CD14-positive monocyte (primary cell): ENCODE measurements around the gene RERE. TPM values are rescaled to one million over a fixed set of nuclear protein-coding genes. Genes with fewer than 3 reads are reported as not detected.

Experiments
- DNase-seq, 3 donors: peaks; one replicate each; pipeline ENCODE4 v3.0.0-alpha.2; 2011 to 2022
- H2AFZ ChIP-seq: 2 replicates; pipeline ENCODE4 v1.6.0; 2012; ENCODE audit warnings: mild to moderate bottlenecking, low read depth, low read length, inconsistent platforms; ENCODE audit not compliant: insufficient read depth, poor library complexity, severe bottlenecking
- H3K27ac ChIP-seq, 2 donors: 1 replicate in 1 of 2; 2 replicates in 1 of 2; pipeline ENCODE4 v1.5.1; 2012 to 2013; ENCODE audit warnings: low read length in 2 of 2, control low read depth in 1 of 2, inconsistent platforms in 1 of 2, low read depth in 1 of 2, mild to moderate bottlenecking in 1 of 2
- H3K27me3 ChIP-seq, 2 donors: one replicate each; pipeline versions ENCODE4 v1.6.0 to v1.6.1; 2011 to 2013; ENCODE audit warnings: low read length in 2 of 2; ENCODE audit not compliant: control insufficient read depth in 2 of 2, insufficient read depth in 2 of 2
- H3K36me3 ChIP-seq, 2 donors: replicated peaks in 1 of 2; 1 replicate in 1 of 2; 2 replicates in 1 of 2; pipeline versions ENCODE4 v1.5.1 to v1.6.1; 2012 to 2013; ENCODE audit warnings: low read length in 2 of 2, control low read depth in 1 of 2, inconsistent platforms in 1 of 2, mild to moderate bottlenecking in 1 of 2; ENCODE audit not compliant: insufficient read depth in 2 of 2, control insufficient read depth in 1 of 2
- H3K4me1 ChIP-seq, 2 donors: 1 replicate in 1 of 2; 2 replicates in 1 of 2; pipeline versions ENCODE4 v1.5.1 to v1.6.1; 2012 to 2013; ENCODE audit warnings: low read length in 2 of 2, control low read depth in 1 of 2, inconsistent platforms in 1 of 2, mild to moderate bottlenecking in 1 of 2, moderate library complexity in 1 of 2; ENCODE audit not compliant: insufficient read depth in 2 of 2, control insufficient read depth in 1 of 2
- H3K4me2 ChIP-seq: replicated peaks from 2 replicates; pipeline ENCODE3; 2012; ENCODE audit warnings: low read length, moderate library complexity, mild to moderate bottlenecking; ENCODE audit not compliant: poor library complexity, severe bottlenecking; ENCODE audit errors: extremely low read depth
- H3K4me3 ChIP-seq, 3 experiments: fragments of 200-600 bp in 1 of 3; sonication (generic) in 1 of 3; replicated peaks in 1 of 3; 1 replicate in 2 of 3; 2 replicates in 1 of 3; pipeline ENCODE4 v1.5.1; 2011 to 2013; ENCODE audit warnings: low read length in 3 of 3, mild to moderate bottlenecking in 3 of 3, control low read depth in 2 of 3, low read depth in 2 of 3, inconsistent platforms in 1 of 3, moderate library complexity in 1 of 3
- H3K79me2 ChIP-seq: 2 replicates; pipeline ENCODE4 v1.6.0; 2012; ENCODE audit warnings: mild to moderate bottlenecking, control low read depth, inconsistent platforms, low read length, moderate library complexity; ENCODE audit not compliant: insufficient read depth
- H3K9ac ChIP-seq: 2 replicates; pipeline ENCODE4 v1.6.0; 2017; ENCODE audit warnings: low read length, mild to moderate bottlenecking; ENCODE audit not compliant: insufficient read depth, poor library complexity, severe bottlenecking
- H3K9me3 ChIP-seq, 2 donors: replicated peaks in 1 of 2; 1 replicate in 1 of 2; 2 replicates in 1 of 2; pipeline versions ENCODE4 v1.5.1 to v1.6.1; 2012 to 2013; ENCODE audit warnings: low read length in 2 of 2, control low read depth in 1 of 2; ENCODE audit not compliant: control insufficient read depth in 1 of 2, insufficient read depth in 1 of 2
- H4K20me1 ChIP-seq: 2 replicates; pipeline ENCODE4 v1.6.0; 2012; ENCODE audit warnings: mild to moderate bottlenecking, low read length, control low read depth, moderate library complexity; ENCODE audit not compliant: insufficient read depth
- H3K27ac Mint-ChIP-seq, 7 donors: one replicate each; pipeline ENCODE4 v1.8.0; 2020; ENCODE audit warnings: mild to moderate bottlenecking in 7 of 7, mixed read lengths in 7 of 7, moderate library complexity in 6 of 7, inconsistent platforms in 2 of 7
- H3K27me3 Mint-ChIP-seq, 3 donors: one replicate each; pipeline ENCODE4 v1.8.0; 2021 to 2022; ENCODE audit warnings: low read depth in 3 of 3, mild to moderate bottlenecking in 3 of 3, mixed read lengths in 3 of 3, moderate library complexity in 3 of 3, inconsistent platforms in 1 of 3
- H3K36me3 Mint-ChIP-seq, 2 donors: one replicate each; pipeline ENCODE4 v1.8.0; 2020; ENCODE audit warnings: mixed read lengths in 2 of 2, inconsistent platforms in 1 of 2, mild to moderate bottlenecking in 1 of 2
- H3K4me1 Mint-ChIP-seq: one replicate; pipeline ENCODE4 v1.8.0; 2020; ENCODE audit warnings: mild to moderate bottlenecking, mixed read lengths
- H3K4me3 Mint-ChIP-seq, 2 donors: one replicate each; pipeline ENCODE4 v1.8.0; 2020; ENCODE audit warnings: mild to moderate bottlenecking in 2 of 2, mixed read lengths in 2 of 2, moderate library complexity in 1 of 2
- H3K9me3 Mint-ChIP-seq, 7 donors: one replicate each; pipeline ENCODE4 v1.8.0; 2020 to 2022; ENCODE audit warnings: mixed read lengths in 7 of 7, mild to moderate bottlenecking in 6 of 7, moderate library complexity in 6 of 7, inconsistent platforms in 2 of 7
- WGBS: methylation state at CpG from one replicate; pipeline ENCODE4 v1.1.5; 2013; ENCODE audit warnings: missing lambda C conversion rate; ENCODE audit not compliant: insufficient coverage; 5-methylcytosine and 5-hydroxymethylcytosine counted together
- intact Hi-C, 2 donors: fragments of 100-400 bp; cut with micrococcal nuclease; formaldehyde crosslinking; loops; one replicate each; pipeline versions ENCODE4 v1.15.0 to v1.15.1; 2023
- polyA plus RNA-seq, 3 donors: library from polyadenylated mRNA; depleted of rRNA in 1 of 3; unstranded in 2 of 3; stranded (reverse) in 1 of 3; fragments of 300-500 nt in 2 of 3; fragments of >200 nt in 1 of 3; fragmentation: Illumina TruSeq in 2 of 3; gene quantifications; 1 replicate in 2 of 3; 2 replicates in 1 of 3; pipeline ENCODE4 v1.2.3, GENCODE V29; 2012 to 2021
- TF ChIP-seq, protein P1 (sequence below): fragments of 200-600 bp; IDR thresholded peaks from one replicate; pipeline ENCODE4 v1.8.0; 2022; ENCODE audit warnings: antibody characterized with exemption, mild to moderate bottlenecking

The RERE gene
- polyA plus RNA-seq, 3 donors: 1.2 to 19.4 (median 3.8) TPM

DNA sequence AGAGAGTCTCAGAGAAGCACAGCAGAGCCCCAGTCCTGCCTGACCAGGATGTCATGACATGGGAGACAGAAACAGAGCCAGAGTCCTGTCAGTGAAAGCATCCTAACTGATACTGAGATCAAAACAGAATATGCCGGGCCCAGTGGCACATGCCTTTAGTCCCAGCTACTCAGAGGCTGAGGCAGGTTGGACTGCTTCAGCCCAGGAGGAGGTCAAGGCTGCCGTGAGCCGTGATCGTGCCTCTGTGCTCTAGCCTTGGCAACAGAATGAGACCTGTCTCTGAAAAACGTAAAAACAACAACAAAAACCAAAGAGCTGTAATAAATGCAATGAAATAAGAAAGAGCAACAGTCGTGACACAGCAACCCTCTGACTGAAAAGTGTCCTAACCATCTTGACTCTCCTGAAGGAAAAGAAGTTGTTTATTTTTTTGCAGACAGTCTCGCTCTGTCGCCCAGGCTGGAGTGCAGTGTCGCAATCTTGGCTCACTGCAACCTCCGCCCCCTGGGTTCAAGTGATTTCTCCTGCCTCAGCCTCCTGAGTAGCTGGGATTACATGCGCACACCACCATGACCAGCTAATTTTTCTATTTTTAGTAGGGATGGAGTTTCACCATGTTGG, 310.3 kb downstream of the RERE start:
- 100% methylated on average over 1 of the region's 11 CpGs for whole genome bisulfite sequencing
- no peak overlapping the region for H2AFZ ChIP-seq
- no peaks in the 10 kb centered on the region for H3K27me3 ChIP-seq
- Mint-ChIP-seq H3K27ac (peak overlapping the region in 5 of 7 donors; percentile 4 to 86 (median 30)), H3K9me3 (peaks cover 0 to 2% (median 0%) of the 10 kb centered on the region in 7 donors), H3K36me3 (peaks cover 20 to 25% of the 10 kb centered on the region in 2 donors), H3K4me1 (peaks cover 22% of the 10 kb centered on the region), H3K27me3 (peaks cover 0 to 2% (median 0%) of the 10 kb centered on the region in 3 donors), H3K4me3 (no peak overlapping the region)
- H3K9ac ChIP-seq: no peak overlapping the region
- H3K9me3 ChIP-seq: no peaks in the 10 kb centered on the region
- TF ChIP-seq, protein P1, sequence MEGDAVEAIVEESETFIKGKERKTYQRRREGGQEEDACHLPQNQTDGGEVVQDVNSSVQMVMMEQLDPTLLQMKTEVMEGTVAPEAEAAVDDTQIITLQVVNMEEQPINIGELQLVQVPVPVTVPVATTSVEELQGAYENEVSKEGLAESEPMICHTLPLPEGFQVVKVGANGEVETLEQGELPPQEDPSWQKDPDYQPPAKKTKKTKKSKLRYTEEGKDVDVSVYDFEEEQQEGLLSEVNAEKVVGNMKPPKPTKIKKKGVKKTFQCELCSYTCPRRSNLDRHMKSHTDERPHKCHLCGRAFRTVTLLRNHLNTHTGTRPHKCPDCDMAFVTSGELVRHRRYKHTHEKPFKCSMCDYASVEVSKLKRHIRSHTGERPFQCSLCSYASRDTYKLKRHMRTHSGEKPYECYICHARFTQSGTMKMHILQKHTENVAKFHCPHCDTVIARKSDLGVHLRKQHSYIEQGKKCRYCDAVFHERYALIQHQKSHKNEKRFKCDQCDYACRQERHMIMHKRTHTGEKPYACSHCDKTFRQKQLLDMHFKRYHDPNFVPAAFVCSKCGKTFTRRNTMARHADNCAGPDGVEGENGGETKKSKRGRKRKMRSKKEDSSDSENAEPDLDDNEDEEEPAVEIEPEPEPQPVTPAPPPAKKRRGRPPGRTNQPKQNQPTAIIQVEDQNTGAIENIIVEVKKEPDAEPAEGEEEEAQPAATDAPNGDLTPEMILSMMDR: no peak
- no peak overlapping the region for H3K4me3 ChIP-seq
- intact Hi-C loops: no loop called here
- DNase-seq: no peak
- H3K79me2 ChIP-seq: peaks cover 5% of the 10 kb centered on the region
- no peaks in the 10 kb centered on the region for H4K20me1 ChIP-seq
- no peak overlapping the region for H3K4me2 ChIP-seq
- peaks cover 15 to 19% of the 10 kb centered on the region in 2 donors for H3K4me1 ChIP-seq
- peak overlapping the region in 1 of 2 donors; percentile 28 for H3K27ac ChIP-seq
- peaks cover 6 to 11% of the 10 kb centered on the region in 2 donors for H3K36me3 ChIP-seq

DNA sequence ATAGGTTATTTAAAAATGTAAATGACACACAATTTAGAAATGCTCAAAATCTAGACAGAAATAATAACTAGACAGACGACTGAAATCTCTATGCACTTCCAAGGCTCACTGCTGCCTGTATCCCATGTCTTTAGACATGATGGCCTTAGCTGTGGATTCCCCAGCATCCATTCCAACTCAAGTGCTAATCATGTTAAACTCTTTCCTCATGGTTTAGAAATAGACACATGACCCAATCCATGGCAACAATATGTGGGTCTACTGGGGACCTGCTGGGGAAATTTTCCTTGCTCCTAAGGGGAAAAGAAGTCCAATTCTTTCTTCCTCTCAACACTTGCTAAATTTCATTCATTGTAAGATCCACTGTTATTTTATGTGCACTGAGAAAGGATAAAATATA, 311.0 kb downstream of the RERE start:
- Histone ChIP-seq H3K79me2 (peaks cover 2% of the 10 kb centered on the region), H3K36me3 (peaks cover 6 to 11% of the 10 kb centered on the region in 2 donors), H3K4me2 (no peak overlapping the region), H4K20me1 (no peaks in the 10 kb centered on the region), H3K4me3 (no peak overlapping the region), H2AFZ (no peak overlapping the region), H3K4me1 (peaks cover 15 to 19% of the 10 kb centered on the region in 2 donors), H3K27me3 (no peaks in the 10 kb centered on the region), H3K9me3 (no peaks in the 10 kb centered on the region), H3K27ac (no peak overlapping the region), H3K9ac (no peak overlapping the region)
- Mint-ChIP-seq H3K4me1 (peaks cover 22% of the 10 kb centered on the region), H3K27me3 (peaks cover 0 to 2% (median 0%) of the 10 kb centered on the region in 3 donors), H3K4me3 (no peak overlapping the region), H3K9me3 (peaks cover 0 to 2% (median 0%) of the 10 kb centered on the region in 7 donors), H3K27ac (no peak overlapping the region), H3K36me3 (peaks cover 20 to 25% of the 10 kb centered on the region in 2 donors)
- DNase-seq: no peak
- WGBS: 100% methylated on average over 1 of the region's 1 CpG
- intact Hi-C loops: no loop called here
- TF ChIP-seq, protein P1: no peak
